Activated naive CD4-positive, alpha-beta T cell treated with anti-CD3 and anti-CD28 coated beads, Interleukin-2, amount 50 U/mL, for 24 hours (primary cell): ENCODE data around the gene PKHD1.

Experiments used
- H3K27ac Mint-ChIP-seq: one replicate; pipeline ENCODE4 v1.8.0; 2021; ENCODE audit warnings: mild to moderate bottlenecking, mixed read lengths
- H3K27me3 Mint-ChIP-seq: one replicate; pipeline ENCODE4 v1.8.0; 2021; ENCODE audit warnings: mixed read lengths
- H3K36me3 Mint-ChIP-seq: one replicate; pipeline ENCODE4 v1.8.0; 2021; ENCODE audit warnings: mixed read lengths
- H3K4me1 Mint-ChIP-seq: one replicate; pipeline ENCODE4 v1.8.0; 2021; ENCODE audit warnings: mixed read lengths
- H3K4me3 Mint-ChIP-seq: one replicate; pipeline ENCODE4 v1.8.0; 2021; ENCODE audit warnings: mild to moderate bottlenecking, mixed read lengths
- H3K9me3 Mint-ChIP-seq: one replicate; pipeline ENCODE4 v1.8.0; 2021; ENCODE audit warnings: mixed read lengths

Gene PKHD1

GRCh38 chr6:51620971-51621370 is 466.4 kb downstream of the PKHD1 start:
- H3K4me1 Mint-ChIP-seq: no peaks in the 10 kb centered on the region
- H3K4me3 Mint-ChIP-seq: no peak overlapping the region
- H3K27me3 Mint-ChIP-seq: no peaks in the 10 kb centered on the region
- no peaks in the 10 kb centered on the region for H3K9me3 Mint-ChIP-seq
- no peak overlapping the region for H3K27ac Mint-ChIP-seq
- H3K36me3 Mint-ChIP-seq: no peaks in the 10 kb centered on the region

DNA sequence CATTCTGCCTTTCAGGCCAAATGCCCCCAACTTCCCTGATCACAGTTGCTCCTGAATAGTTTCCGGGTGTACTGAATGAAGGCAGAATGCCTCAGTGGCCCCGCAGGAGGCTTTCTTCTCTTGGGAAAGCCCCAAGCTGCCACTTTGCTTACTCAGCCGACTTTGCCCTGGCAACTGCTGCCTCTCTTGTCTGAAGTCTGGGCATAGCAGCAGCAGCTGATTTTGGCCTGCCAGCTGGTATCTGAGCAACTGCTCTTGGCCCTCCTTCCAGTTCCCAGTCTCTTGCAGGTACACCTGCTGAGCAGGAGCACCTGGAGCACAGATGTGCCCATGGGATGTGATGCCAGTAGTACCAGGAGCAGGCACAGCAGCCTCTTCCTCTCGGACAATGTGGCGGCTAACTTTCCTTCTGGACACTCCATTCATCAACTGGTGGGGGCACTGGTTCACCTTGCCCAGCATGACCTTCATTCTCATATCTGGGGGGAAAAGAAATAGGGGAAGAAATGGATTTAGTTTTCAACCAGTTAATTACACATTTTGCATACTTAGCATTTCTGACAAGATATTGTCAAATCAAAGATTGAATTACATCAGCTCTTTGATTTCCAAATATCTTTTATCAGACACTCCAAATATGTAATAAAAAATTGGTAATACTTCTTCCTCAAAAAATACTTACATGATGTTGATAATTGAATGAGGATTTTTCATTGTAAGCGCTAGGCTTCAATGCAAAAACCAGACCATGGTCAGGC is 468.2 kb downstream of the PKHD1 start:
- Mint-ChIP-seq H3K27ac (no peak overlapping the region), H3K4me3 (no peak overlapping the region), H3K9me3 (no peaks in the 10 kb centered on the region), H3K36me3 (no peaks in the 10 kb centered on the region), H3K4me1 (no peaks in the 10 kb centered on the region), H3K27me3 (no peaks in the 10 kb centered on the region)

- H3K4me3 Mint-ChIP-seq: no peak overlapping the region
- no peaks in the 10 kb centered on the region for H3K4me1 Mint-ChIP-seq
- H3K36me3 Mint-ChIP-seq: no peaks in the 10 kb centered on the region
- no peaks in the 10 kb centered on the region for H3K27me3 Mint-ChIP-seq
- no peak overlapping the region for H3K27ac Mint-ChIP-seq
- H3K9me3 Mint-ChIP-seq: no peaks in the 10 kb centered on the region
Measured at GRCh38 chr6:51618563-51618962, 468.9 kb downstream of the PKHD1 start.

GRCh38 chr6:51617751-51618150 is 469.7 kb downstream of the PKHD1 start:
- Mint-ChIP-seq H3K4me3 (no peak overlapping the region), H3K9me3 (no peaks in the 10 kb centered on the region), H3K27me3 (no peaks in the 10 kb centered on the region), H3K36me3 (no peaks in the 10 kb centered on the region), H3K27ac (no peak overlapping the region), H3K4me1 (no peaks in the 10 kb centered on the region)

GRCh38 chr6:51616243-51616642 is 471.2 kb downstream of the PKHD1 start:
- no peak overlapping the region for H3K27ac Mint-ChIP-seq
- H3K4me3 Mint-ChIP-seq: no peak overlapping the region

GRCh38 chr6:51614725-51615124 is 472.7 kb downstream of the PKHD1 start:
- H3K27ac Mint-ChIP-seq: no peak overlapping the region
- H3K27me3 Mint-ChIP-seq: no peaks in the 10 kb centered on the region
- no peaks in the 10 kb centered on the region for H3K4me1 Mint-ChIP-seq
- H3K4me3 Mint-ChIP-seq: no peak overlapping the region
- H3K36me3 Mint-ChIP-seq: no peaks in the 10 kb centered on the region
- H3K9me3 Mint-ChIP-seq: no peaks in the 10 kb centered on the region

More at GRCh38 chr6:51616243-51616642, 471.2 kb downstream of the PKHD1 start:
- Mint-ChIP-seq H3K36me3 (no peaks in the 10 kb centered on the region), H3K27me3 (no peaks in the 10 kb centered on the region), H3K4me1 (no peaks in the 10 kb centered on the region), H3K9me3 (no peaks in the 10 kb centered on the region)

DNA sequence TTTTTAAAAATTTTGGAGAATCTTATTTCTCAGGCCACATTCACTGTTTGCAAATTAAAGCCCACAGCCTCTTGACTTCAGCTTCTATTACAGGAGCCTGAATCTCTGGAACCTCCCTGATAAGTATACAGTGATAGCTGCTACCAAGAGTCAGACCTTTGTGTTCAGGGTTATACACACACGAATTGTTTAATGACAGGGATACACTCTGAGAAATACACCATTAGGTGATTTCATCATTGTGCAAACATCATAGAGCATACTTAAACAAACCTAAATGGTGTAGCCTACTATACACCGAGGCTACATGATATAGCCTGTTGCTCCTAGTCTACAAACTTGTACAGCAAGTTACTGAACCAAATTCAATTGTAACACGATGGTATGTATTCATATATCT is 473.9 kb downstream of the PKHD1 start:
- Mint-ChIP-seq H3K36me3 (no peaks in the 10 kb centered on the region), H3K27ac (no peak overlapping the region), H3K4me3 (no peak overlapping the region), H3K9me3 (no peaks in the 10 kb centered on the region), H3K4me1 (no peaks in the 10 kb centered on the region), H3K27me3 (no peaks in the 10 kb centered on the region)

GRCh38 chr6:51608932-51609331 is 478.5 kb downstream of the PKHD1 start:
- Mint-ChIP-seq H3K4me3 (no peak overlapping the region), H3K27ac (no peak overlapping the region), H3K36me3 (no peaks in the 10 kb centered on the region), H3K4me1 (no peaks in the 10 kb centered on the region), H3K9me3 (peaks cover 7% of the 10 kb centered on the region), H3K27me3 (no peaks in the 10 kb centered on the region)

- Mint-ChIP-seq H3K27me3 (no peaks in the 10 kb centered on the region), H3K27ac (no peak overlapping the region), H3K4me1 (no peaks in the 10 kb centered on the region), H3K9me3 (peaks cover 7% of the 10 kb centered on the region), H3K4me3 (no peak overlapping the region), H3K36me3 (no peaks in the 10 kb centered on the region)
Measured at GRCh38 chr6:51608383-51608782, 479.0 kb downstream of the PKHD1 start.

- Mint-ChIP-seq H3K36me3 (no peaks in the 10 kb centered on the region), H3K4me3 (no peak overlapping the region), H3K4me1 (no peaks in the 10 kb centered on the region), H3K27me3 (no peaks in the 10 kb centered on the region), H3K27ac (no peak overlapping the region), H3K9me3 (peaks cover 8% of the 10 kb centered on the region)
Measured at GRCh38 chr6:51600514-51600913, 486.9 kb downstream of the PKHD1 start.

- H3K36me3 Mint-ChIP-seq: no peaks in the 10 kb centered on the region
Measured at GRCh38 chr6:51598171-51598570, 489.2 kb downstream of the PKHD1 start.

DNA sequence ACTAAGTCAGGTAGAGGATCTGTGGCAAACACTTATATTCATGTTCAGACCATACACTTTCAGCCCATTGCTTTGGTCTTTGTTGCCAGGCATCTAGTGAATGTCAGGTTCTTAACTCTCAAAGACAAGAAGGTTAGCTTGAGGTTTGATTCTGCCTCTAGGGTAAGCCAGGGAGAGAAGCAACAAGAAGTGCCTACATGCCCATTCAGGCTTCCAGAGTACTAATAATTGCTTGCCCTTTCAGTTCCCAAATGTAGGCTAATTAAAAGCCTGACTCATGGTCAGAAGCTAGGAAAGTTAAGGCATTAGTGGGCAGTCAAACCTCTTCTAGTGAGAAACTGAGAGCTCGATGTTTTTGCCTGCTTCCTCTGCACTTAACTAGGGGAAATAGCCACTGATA is 492.4 kb downstream of the PKHD1 start:
- H3K4me1 Mint-ChIP-seq: no peaks in the 10 kb centered on the region
- H3K27ac Mint-ChIP-seq: no peak overlapping the region
- no peak overlapping the region for H3K4me3 Mint-ChIP-seq
- no peaks in the 10 kb centered on the region for H3K27me3 Mint-ChIP-seq
- peaks cover 25% of the 10 kb centered on the region for H3K9me3 Mint-ChIP-seq
- H3K36me3 Mint-ChIP-seq: no peaks in the 10 kb centered on the region

More at GRCh38 chr6:51598171-51598570, 489.2 kb downstream of the PKHD1 start:
- H3K27ac Mint-ChIP-seq: no peak overlapping the region
- H3K4me3 Mint-ChIP-seq: no peak overlapping the region
- no peaks in the 10 kb centered on the region for H3K27me3 Mint-ChIP-seq
- no peaks in the 10 kb centered on the region for H3K4me1 Mint-ChIP-seq
- H3K9me3 Mint-ChIP-seq: peaks cover 16% of the 10 kb centered on the region

DNA sequence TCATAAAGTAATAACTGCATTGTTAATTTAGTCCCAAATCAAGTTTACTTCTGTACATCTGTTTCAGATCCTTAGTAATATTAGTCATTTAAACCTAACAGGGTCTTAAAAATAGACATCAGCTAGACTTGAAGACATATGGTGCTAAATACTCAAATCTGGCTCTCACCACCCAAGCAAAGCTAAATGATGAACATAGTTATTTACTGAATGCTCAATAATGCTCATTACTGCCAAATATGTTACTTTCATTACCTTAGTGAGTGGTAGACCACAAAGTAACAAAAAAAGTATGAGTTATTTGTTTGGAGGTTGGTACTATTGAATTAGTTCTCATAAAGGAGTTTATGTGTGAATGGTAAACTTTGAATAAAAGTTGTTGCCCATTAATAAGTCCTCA is 502.1 kb downstream of the PKHD1 start:
- Mint-ChIP-seq H3K9me3 (peaks cover 13% of the 10 kb centered on the region), H3K27ac (no peak overlapping the region), H3K27me3 (no peaks in the 10 kb centered on the region), H3K4me3 (no peak overlapping the region), H3K4me1 (no peaks in the 10 kb centered on the region), H3K36me3 (no peaks in the 10 kb centered on the region)

- Mint-ChIP-seq H3K27me3 (no peaks in the 10 kb centered on the region), H3K9me3 (peaks cover 13% of the 10 kb centered on the region), H3K36me3 (no peaks in the 10 kb centered on the region), H3K4me1 (no peaks in the 10 kb centered on the region), H3K4me3 (no peak overlapping the region), H3K27ac (no peak overlapping the region)
Measured at GRCh38 chr6:51584163-51584562, 503.2 kb downstream of the PKHD1 start.

DNA sequence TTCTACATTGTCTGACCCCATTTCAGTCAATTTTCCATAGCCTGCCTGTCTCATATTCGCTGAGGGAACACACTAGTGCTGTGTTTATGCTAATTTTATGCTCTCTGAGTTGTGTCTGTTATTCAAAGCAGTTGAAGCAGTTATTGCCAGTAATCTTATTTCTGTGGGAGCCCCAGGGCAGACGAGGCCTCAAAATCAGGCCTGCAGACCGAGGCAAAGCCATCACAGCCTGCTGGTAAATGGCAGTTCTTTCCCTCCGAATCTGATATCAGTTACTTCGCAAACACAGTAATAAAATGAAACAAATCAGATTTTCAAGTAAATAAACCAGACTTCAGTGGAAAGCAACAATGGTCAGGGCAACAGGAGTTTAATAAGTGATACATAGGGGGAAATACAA is 508.4 kb downstream of the PKHD1 start:
- no peak overlapping the region for H3K4me3 Mint-ChIP-seq
- peaks cover 8% of the 10 kb centered on the region for H3K9me3 Mint-ChIP-seq

GRCh38 chr6:51578362-51578761 is 509.1 kb downstream of the PKHD1 start:
- Mint-ChIP-seq H3K9me3 (peaks cover 9% of the 10 kb centered on the region), H3K27me3 (no peaks in the 10 kb centered on the region), H3K36me3 (no peaks in the 10 kb centered on the region), H3K27ac (no peak overlapping the region), H3K4me3 (no peak overlapping the region), H3K4me1 (no peaks in the 10 kb centered on the region)

More for the DNA sequence above, 508.4 kb downstream of the PKHD1 start:
- Mint-ChIP-seq H3K27ac (no peak overlapping the region), H3K27me3 (no peaks in the 10 kb centered on the region), H3K36me3 (no peaks in the 10 kb centered on the region), H3K4me1 (no peaks in the 10 kb centered on the region)

GRCh38 chr6:51574040-51574439 is 513.4 kb downstream of the PKHD1 start:
- no peaks in the 10 kb centered on the region for H3K4me1 Mint-ChIP-seq
- no peaks in the 10 kb centered on the region for H3K36me3 Mint-ChIP-seq
- H3K27ac Mint-ChIP-seq: no peak overlapping the region
- H3K4me3 Mint-ChIP-seq: no peak overlapping the region
- H3K27me3 Mint-ChIP-seq: no peaks in the 10 kb centered on the region
- peaks cover 6% of the 10 kb centered on the region for H3K9me3 Mint-ChIP-seq
